ENCODE results near the gene CGREF1. TPM values are rescaled to one million over a fixed set of nuclear protein-coding genes. Genes with fewer than 3 reads are reported as not detected.

Gene CGREF1
- total RNA-seq, 1 experiment from 2014 or later, result 2.1 TPM

DNA sequence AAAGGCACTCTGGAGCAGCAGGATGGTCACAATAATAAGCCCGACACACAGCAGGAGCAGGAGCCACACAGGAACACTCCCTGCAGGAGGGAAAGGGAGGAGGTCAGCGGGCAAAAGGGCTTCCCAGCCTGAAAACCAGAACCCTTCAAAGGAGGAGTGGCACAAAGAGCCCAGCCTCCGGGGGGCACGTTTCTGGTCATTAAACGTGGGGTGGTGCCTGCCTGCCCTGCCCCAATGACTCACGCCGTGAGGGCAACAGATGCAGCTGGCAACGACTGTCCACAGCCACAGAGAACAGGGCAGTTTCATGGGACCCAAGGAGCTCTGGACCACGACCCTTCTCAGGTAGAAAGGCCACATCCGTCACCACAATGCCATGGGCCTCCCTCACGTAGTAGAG is 12.5 kb upstream of the CGREF1 start:
- no peak overlapping the region for H3K4me2 ChIP-seq (ENCODE audit: insufficient read depth, insufficient read length, low read length)
- no peak overlapping the region for H2BK20ac ChIP-seq (ENCODE audit: low read depth, low read length, poor library complexity, severe bottlenecking)
- no peak overlapping the region for H2BK5ac ChIP-seq (ENCODE audit: insufficient read length, low read length)
- no peak overlapping the region for H3K9ac ChIP-seq (ENCODE audit: extremely low read depth, insufficient read length, low read length)
- H3K23me2 ChIP-seq (ENCODE audit: insufficient read length, low read depth, low read length, poor library complexity, severe bottlenecking), result no peaks in the 10 kb centered on the region
- no peak overlapping the region for H3K14ac ChIP-seq (ENCODE audit: insufficient read depth, low read length)
- no peak overlapping the region for H3K27ac ChIP-seq (ENCODE audit: insufficient read length, low read depth, low read length)
- peaks cover 10 to 11% of the 10 kb centered on the region in 2 experiments for H3K4me1 Mint-ChIP-seq
- H3K4me1 ChIP-seq (ENCODE audit: insufficient read depth, low read length), result no peaks in the 10 kb centered on the region
- peaks cover 4% of the 10 kb centered on the region for H3K79me1 ChIP-seq (ENCODE audit: insufficient read depth, low read depth, low read length, poor library complexity, severe bottlenecking)
- H3T11ph ChIP-seq (ENCODE audit: low read length), result no peak overlapping the region
- H3K79me2 ChIP-seq (ENCODE audit: insufficient read depth, low read length), result peaks cover 2% of the 10 kb centered on the region; the same call in 1 of the 2 replicates
- H4K8ac ChIP-seq (replicated peaks; ENCODE audit: insufficient read length, low read depth, low read length), result no peak overlapping the region
- H3K23ac ChIP-seq (ENCODE audit: insufficient read length, low read depth, low read length), result no peak overlapping the region
- H3K27me3 Mint-ChIP-seq (ENCODE audit: low read depth), result no peaks in the 10 kb centered on the region; the same call in none of the 2 replicates
- no peak overlapping the region for H4K91ac ChIP-seq (ENCODE audit: insufficient read length, low read depth, low read length)
- H3K4me3 Mint-ChIP-seq, result peak overlapping the region in 1 of 2 experiments; percentile 20; a peak in 1 of 5 replicates
- no peak overlapping the region for H2AFZ ChIP-seq (ENCODE audit: low read length)
- no peak overlapping the region for H2BK15ac ChIP-seq (ENCODE audit: low read depth, low read length)
- H2BK12ac ChIP-seq (ENCODE audit: insufficient read length, low read depth, low read length), result no peak overlapping the region
- no peaks in the 10 kb centered on the region for H3K9me3 Mint-ChIP-seq
- no peak overlapping the region for H3K27ac Mint-ChIP-seq
- no CpG with 5 or more reads among the region's 11 CpGs for WGBS (ENCODE audit: extremely low coverage, insufficient read length, low lambda C conversion rate)
- no peak overlapping the region for H3K18ac ChIP-seq (ENCODE audit: insufficient read length, low read depth, low read length)
- TF ChIP-seq, protein P1, sequence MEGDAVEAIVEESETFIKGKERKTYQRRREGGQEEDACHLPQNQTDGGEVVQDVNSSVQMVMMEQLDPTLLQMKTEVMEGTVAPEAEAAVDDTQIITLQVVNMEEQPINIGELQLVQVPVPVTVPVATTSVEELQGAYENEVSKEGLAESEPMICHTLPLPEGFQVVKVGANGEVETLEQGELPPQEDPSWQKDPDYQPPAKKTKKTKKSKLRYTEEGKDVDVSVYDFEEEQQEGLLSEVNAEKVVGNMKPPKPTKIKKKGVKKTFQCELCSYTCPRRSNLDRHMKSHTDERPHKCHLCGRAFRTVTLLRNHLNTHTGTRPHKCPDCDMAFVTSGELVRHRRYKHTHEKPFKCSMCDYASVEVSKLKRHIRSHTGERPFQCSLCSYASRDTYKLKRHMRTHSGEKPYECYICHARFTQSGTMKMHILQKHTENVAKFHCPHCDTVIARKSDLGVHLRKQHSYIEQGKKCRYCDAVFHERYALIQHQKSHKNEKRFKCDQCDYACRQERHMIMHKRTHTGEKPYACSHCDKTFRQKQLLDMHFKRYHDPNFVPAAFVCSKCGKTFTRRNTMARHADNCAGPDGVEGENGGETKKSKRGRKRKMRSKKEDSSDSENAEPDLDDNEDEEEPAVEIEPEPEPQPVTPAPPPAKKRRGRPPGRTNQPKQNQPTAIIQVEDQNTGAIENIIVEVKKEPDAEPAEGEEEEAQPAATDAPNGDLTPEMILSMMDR (conservative IDR thresholded peaks at IDR 0.05), result no peak
- H2BK120ac ChIP-seq (ENCODE audit: low read depth, low read length, poor library complexity, severe bottlenecking), result no peak overlapping the region
- H3K36me3 Mint-ChIP-seq (ENCODE audit: insufficient read depth in 1 of 3, low read depth in 3 of 3), result peaks cover 9 to 38% (median 34%) of the 10 kb centered on the region in 3 experiments
- no peaks in the 10 kb centered on the region for H3K9me3 ChIP-seq (ENCODE audit: control insufficient read depth, low read depth, low read length)
- no peaks in the 10 kb centered on the region for H4K20me1 ChIP-seq (ENCODE audit: control insufficient read depth, insufficient read depth, insufficient read length)
- no peak for DNase-seq
- no peaks in the 10 kb centered on the region for H3K27me3 ChIP-seq (ENCODE audit: insufficient read depth, low read length)
- no peak overlapping the region for H2AK5ac ChIP-seq (ENCODE audit: insufficient read length, low read length)
- H4K5ac ChIP-seq (ENCODE audit: insufficient read length, low read depth, low read length), result no peak overlapping the region
- H3K56ac ChIP-seq (ENCODE audit: insufficient read length, low read depth, low read length), result no peak overlapping the region
- H3K4ac ChIP-seq (ENCODE audit: low read depth, low read length), result no peak overlapping the region

Data from H9 (cell line).